Activated CD8-positive, alpha-beta memory T cell treated with anti-CD3 and anti-CD28 coated beads for 1 hour (primary cell): ENCODE measurements around the gene PLAC8.
"Not testable (repeated sequence)": the region's sequence is repeated elsewhere in the genome, so short reads cannot be mapped to it uniquely, and the experiment has no call there.

Experiments
- DNase-seq, 2 donors: peaks; one replicate each; pipeline ENCODE4 v3.0.0-alpha.2; 2020; ENCODE audit warnings: low read depth in 1 of 2; ENCODE audit errors: extremely low read depth in 1 of 2

PLAC8 gene

DNA sequence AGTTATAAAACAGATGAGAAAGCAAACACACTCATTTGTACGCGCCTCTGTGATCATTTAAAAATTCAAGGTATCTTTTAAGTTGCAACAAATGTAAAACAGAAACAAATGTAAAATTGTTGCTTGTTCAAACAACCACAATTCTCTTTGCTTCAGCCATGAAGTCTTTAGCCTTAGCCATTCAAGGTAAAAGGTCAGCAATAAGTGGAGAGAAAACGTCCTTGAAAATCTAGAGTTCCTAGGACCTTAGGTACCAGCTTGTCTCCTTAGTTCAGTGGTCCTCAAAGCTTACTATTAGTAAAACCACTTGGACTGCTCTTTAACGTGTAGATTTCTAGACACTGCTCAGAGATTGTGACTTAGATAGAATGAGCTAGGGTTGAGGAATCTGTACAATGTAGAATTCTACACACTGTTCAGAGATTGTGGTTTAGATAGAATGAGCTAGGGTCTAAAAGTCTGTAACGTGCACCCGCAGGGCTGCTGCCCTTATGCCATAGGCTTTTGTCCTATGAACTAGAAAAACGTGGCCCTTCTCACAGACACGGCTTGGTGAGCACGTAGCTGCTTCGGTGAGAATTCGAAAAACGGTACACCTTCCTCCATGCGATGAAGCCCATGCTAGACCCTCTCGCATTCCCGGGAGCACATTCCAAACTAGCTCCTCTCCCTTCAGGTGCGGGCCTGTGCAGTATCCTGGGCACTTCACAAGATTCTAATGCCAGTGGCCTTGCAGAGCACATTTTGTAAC lies 1.7 kb downstream of the PLAC8 start:
- DNase-seq: no peak

DNA sequence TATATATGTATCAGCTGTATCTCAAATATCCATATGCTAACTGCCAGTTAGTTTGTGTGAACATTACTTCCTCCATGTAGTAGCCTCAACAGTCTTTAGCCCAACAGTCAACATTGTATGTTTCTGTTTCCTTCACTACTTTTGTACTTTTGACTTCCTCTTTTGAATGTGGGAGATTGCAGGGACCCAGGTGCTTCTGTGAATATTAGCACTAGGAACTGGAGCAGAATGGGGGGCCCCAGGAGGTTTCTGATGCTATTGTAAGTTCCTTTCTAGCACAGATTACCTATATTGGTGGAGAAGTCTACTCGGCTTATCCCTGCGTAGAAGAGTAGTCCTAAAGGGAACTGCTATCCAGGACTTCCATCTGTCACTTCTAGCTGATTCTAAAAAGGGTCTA lies 2.3 kb downstream of the PLAC8 start:
- DNase-seq: no peak

DNA sequence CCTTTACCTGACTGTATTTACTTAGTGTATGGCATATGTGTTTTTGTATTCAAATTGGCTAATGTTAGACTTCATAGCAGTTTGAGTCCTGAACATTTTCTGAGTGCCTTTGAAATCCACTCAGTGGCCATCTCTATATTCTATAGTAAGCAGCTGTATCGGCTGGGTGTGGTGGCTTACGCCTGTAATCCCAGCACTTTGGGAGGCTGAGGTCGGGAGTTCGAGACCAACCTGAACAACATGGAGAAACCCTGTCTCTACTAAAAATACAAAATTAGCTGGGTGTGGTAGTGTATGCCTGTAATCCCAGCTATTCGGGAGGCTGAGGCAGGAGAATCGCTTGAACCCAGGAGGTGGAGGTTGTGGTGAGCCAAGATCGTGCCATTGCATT lies 2.8 kb downstream of the PLAC8 start:
- DNase-seq: not testable (repeated sequence)

DNA sequence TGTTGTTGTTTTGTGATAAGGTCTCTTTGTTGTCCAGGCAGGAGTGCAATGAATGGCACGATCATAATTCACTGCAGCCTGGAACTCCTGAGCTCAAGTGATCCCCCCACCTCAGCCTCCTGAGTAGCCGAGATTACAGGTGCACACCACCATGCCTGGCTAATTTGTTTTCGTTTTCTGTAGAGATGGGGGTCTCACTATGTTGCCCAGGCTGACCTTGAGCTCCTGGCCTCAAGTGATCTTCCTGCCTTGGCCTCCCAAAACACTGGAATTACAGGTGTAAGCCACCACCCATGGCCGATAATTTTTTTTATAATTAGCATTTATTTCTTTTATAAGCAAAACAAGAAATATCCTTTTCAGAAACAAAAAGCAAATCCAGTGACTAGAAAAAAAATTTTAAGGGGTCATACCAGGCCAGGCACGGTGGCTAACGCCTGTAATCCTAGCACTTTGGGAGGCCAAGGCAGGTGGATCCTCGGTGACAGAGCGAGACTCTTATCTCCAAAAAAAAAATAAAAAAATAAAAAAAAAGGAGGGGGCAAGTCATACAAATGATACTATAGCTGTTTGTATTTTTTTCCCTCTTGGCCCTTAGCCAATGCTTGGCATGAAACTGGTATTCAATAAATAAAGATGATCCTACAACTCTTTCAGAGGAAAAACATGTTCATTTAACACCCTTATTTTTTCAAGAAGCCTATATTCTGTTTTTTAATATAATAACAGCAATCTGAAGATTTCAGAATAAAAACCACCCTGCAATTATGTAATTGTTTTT lies 3.4 kb downstream of the PLAC8 start:
- no peak for DNase-seq

DNA sequence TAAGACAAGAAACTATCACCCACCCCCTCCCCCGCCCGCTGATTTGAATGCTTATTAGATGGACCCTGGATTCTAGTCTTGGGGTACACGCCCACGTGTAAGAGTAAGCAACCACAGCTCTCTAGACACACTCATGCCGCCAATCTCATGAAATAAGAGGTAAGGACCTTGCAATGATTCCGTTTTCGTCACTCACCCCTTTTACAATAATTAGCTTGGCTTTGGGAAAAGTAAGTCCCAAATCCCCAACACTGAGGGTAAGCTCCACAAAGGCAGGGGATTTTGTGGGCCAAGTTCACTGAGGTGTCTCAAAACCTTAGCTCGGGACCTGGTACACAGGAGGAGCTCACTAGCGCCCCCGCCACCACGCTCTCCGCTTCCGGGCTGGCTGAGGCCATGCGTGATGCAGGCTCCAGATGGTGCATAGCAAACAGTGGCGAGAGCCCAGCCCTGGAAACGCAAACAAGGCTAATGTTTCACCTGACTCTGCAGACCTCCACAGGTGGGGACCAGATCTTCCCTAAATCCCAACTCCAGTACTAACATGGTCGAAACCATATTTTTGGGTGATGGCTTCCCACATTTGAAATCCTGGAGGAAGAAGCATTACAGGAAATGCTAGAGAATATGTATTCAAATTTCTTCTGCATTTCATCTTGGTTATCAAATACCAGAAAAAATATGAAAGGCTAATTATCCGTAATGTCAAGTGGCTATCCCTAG lies 4.1 kb downstream of the PLAC8 start:
- peak; percentile 66 to 80 for DNase-seq

DNA sequence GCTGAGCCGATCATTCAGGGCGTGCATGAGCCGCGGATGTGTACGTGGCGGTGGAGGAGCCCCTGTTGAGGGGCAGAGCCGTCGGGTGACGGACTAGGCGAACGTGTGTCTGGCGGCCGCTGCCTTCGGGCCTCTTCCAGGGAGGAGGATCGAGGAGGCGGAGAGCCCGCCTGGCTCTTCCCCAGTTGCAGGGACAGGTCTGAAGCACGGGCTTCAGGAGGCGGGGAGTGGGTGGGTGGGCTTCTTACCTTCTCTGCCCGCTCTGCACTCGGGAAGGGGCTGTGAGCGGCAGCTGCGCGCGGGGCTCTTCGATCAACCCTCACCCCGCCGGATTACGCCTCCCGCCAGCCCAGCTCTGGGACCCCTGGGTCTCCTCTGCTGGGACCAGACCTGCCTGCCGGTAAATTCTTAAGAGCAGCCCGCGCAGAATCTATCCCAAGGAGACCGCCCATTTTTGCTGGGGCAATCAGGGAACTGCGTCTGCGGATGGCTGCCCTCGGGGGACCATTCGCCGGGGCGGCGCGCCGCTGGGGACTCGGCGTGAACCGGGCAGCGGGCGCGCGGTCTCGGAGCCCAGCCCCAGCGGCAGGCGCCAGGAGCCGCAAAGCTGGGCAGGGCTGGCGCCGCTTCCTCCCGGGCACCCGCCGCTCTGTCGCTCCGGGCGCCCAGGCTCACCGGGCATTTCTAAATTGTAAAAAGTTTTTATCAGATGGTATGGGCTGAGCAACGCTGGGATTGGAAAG lies 4.9 kb downstream of the PLAC8 start:
- peak in 1 of 2 donors; percentile 16 for DNase-seq

DNA sequence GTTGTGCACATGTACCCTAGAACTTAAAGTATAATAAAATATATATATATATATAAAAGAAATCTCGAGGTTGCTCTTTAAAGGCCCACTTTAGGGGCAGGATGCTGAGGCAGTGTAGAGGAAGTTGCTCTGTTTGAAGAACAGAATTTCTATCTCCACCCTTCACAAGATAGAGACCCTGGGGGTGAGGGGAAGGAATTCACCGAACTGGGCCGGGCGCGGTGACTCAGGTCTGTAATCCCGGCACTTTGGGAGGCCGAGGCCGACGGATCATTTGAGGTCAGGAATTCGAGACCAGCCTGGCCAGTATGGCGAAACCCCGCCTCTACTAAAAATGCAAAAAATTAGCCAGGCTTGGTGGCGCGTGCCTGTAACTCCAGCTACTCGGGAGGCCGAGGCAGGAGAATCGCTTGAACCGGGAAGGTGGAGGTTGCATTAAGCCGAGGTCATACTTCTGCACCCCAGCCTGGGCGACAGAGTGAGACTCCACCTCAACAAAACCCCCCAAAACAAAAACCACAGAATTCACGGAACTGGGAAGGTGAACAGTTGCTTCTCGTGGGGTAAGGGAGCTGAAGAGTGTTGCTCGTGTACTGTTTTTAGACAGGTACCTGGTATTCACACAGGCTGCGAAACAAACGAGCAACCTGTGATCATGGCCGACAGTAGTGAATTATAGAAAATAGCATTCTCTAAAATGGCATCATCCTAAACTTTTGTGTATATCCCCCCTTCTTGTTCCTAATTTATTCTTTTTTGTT lies 6.2 kb downstream of the PLAC8 start:
- no peak for DNase-seq

DNA sequence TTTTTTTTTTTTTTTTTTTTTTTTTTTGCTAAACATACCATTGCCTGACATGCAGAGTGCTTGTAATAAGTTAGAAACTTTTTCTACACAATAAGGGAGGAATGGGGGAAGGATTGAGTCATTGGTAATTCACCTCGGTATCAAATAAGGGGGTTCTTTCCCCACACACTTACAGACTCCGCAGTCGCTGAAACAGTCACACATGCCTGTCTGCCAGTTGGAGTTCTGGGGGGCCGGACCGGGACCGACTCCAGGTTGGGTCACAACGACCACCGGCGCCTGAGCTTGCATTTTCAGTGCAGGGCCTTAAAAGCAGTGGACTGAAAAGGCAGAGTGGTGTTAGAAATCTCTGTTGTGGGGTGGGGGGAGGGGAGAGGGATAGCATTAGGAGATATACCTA lies 6.9 kb downstream of the PLAC8 start:
- DNase-seq: no peak

DNA sequence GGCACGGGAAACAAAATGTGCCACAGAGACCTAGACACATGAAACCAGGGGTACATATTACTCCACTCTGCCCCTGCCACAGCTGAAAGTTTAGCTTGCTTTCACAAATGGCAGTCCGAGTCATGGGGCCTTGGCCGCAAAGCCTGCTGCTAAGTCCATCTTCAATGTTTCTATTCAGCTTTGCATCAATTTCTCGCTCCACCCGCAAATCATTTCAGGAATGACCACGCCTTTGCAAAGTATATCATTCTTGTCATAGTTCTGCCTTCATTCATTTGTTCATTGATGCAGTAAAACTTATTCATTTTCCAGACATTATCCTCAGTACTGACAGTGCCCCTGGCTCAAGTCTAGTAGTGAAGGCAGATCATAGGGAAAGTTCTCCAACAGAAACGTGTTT lies 9.5 kb downstream of the PLAC8 start:
- DNase-seq: no peak

DNA sequence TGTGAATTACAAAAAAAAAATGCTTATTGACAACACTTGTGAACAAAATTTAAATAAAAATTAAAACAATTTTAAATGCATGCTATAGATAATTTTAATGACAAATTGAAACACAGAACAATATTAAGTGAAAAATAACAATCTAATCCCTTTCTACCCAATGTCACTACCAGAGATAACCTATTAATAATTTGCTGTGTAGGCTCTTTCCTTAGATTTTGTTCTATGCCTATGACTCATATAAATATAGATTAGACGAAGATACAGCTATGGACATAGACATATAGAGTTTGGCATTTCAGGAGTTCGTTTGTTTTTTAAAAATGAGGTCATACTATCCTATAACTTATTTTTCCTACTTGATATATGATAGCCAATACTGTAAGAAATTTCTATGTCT lies 18.1 kb downstream of the PLAC8 start:
- DNase-seq: no peak

DNA sequence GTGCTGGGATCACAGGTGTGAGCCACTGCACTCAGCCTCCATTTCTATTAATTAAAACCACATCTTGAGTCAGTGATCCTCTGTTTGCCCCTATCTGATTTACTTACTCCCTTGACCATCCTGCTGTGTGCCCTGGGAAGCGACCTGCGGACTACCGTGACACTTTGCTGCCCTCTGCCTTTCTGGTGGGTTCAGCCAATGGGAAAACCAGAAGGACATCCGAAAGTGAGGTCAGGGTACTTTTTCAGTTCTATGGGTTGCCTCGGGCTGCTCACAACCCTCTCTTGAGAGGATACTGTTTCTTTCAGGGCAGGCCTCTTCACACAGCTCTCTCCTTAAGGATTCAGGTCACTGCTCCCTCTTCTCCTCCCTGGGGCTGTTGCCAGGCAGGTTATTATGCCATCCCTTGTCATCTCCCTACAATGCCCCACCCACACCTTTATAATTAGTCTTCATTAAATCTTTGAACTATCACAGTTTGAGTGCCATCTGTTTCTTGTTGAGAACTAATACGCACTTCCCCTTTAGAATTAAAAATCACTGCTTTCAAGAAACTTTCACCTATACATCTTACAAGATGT lies 21.4 kb downstream of the PLAC8 start:
- DNase-seq: no peak

DNA sequence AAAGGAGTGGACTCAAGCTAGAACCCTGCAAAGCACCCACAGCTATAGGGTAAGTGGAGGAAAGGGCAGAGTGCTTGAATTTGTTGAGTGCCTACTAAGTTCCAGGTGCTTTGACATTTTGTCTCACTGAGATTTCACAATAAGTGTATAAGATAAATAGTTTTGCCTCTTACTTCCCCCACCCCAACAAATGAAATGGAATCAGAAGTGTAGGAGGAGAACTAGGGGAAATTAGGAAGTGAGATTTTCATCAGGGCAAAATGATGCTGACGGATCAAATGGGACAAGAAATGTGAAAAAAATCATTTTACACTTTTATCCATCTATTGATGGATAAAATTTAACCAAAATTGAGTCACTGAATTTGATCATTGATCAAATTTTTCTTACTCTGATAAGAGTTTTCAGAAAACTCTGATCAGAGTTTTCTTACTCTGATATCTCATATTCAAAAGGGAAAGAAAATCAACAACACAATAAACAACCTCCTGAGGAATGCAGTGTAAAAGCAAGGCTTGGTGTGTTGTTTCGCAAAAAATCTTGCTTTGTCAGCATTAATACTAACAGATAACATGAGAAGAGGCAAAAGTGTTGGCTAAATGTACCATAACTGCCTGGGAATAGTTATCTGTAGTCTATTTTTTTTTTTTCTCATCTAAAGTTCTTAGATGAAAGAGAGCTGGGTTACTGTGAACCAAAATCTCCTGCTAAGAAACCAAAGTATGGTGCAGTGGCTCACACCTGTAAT lies 24.9 kb downstream of the PLAC8 start:
- DNase-seq: no peak

DNA sequence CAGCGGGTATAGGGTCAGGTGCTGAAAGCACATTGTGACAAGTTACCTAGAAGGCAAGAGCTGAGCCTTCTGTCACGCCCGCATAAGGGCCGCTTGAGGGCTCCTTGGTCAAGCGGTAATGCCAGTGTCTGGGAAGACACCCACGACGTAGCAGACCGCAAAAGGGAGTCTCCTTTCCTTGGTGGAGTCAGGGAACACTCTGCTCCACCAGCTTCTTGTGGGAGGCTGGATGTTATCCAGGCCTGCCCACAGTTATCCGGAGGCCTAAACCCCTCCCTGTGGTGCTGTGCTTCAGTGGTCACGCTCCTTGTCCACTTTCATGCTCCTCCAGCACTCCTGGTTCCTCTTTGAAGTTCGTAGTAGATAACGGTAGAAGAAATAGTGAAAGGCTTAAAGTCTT lies 29.6 kb downstream of the PLAC8 start:
- not testable (repeated sequence) for DNase-seq

DNA sequence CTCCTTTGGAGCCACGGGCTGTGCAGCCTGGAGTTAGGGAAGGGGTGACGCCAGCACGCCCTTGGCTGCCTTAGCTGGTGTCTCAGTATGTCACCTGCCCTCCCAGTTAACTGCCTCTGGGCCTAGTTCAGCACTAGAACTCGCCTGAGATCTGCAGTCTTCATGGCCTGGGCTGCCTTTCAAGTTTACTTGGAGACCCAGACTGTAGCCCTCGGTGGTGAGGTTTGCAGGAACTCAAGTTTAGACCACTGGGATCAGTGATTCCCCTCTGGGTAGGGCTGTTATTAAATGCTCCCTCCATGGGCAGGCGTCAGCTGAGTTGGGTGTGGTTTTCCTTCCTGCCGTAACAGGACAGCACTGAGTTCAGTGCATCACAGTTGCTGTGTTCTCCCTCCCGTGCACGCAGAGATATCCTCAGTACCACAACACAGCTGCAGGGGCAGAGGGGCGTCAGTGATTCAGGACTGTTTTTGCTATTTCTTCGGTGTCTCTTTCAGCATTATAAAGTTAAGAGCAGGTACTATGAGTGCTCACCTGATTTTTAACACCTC lies 30.5 kb downstream of the PLAC8 start:
- DNase-seq: peak in 1 of 2 donors; percentile 34

DNA sequence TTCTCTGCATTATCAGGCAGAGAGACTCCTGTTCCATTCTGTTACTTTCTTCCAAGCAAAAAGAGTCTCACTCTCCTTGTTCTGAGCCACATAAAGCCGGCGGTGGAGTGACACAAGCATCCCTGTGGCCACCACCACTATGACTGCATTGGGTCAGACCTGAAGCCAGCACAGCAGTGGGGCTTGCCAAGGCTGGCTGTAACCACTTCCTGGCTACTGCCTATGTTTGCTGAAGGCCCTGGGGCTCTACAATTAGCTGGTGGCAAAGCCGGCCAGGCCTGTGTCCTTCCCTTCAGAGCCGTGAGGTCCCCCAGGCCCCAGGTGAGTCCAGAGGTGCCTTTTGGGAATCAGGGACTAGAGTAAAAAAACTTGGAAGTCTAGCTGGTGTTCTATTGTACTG lies 31.8 kb downstream of the PLAC8 start:
- no peak for DNase-seq

DNA sequence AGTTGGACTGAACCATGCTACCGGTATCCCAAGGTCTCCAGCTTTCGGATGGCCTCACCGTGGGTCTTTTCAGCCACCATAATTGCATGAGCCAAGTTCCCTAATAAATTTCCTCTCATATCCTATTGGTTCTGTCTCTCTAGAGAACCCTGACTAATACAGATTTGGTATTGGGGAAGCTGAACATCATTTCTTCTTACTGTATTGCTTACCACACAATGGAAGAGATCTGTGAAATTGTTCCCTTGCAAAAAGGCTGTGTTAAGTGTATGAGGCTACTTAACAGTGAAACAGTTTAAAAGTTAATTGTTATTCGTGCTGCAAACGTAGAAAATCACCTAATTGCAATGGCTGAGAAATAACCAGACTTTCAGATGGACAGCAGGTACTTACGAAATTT lies 34.0 kb downstream of the PLAC8 start:
- DNase-seq: no peak

DNA sequence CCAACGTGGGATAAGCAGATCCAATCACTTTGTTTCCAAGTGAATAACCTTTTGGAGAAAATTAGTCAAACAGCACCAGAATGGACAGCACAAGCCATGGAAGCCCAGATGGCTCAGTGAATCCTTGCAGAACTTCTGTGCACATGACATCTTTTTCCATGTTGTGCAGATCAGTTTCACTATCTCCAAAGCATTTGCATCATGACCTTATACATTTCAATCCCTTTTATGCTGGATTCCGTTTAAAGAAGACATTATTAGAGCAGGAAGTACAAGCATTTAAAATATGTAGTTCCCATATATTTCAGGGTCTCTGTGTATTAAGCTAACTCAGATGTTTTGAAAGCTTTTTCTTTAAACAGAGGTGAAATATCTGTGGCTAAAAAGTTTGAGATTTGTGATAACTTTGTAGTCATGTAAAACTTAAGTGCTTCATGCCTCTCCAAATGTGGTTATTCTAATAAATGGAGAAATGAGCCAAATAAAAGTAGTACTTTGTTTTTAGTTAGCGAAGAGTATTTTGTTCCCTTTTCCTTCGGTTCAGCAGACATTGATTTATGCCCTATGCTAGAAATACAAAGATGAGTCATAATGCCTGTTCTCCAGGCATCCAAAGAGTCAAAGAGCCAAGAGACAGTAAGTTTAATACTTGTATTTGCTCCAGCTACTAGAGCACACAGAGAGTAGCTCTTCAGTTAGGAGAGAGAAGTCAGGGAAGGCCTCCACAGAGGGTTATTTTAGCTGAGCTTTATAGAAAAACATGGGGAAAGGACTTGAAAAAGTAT lies 39.0 kb downstream of the PLAC8 start:
- no peak for DNase-seq

DNA sequence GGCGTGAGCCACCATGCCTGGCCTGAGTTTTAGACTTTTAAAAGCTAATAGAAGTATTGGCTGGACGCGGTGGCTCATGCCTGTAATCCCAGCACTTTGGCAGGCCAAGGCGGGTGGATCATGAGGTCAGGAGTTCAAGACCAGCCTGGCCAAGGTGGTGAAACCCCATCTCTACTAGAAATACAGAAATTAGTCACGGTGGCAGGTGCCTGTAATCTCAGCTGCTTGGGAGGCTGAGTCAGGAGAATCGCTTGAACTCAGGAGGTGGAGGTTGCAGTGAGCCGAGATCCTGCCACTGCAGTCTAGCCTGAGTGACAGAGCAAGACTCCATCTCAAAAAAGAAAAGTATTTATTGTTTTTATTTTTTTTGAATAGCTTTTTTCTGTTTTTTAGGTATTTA lies 39.7 kb downstream of the PLAC8 start:
- DNase-seq: not testable (repeated sequence)
